Endometrial microvascular endothelial cells (primary cell): ENCODE results near the gene ITGBL1. TPM values are rescaled to one million over a fixed set of nuclear protein-coding genes. Genes with fewer than 3 reads are reported as not detected.
"Not testable (repeated sequence)": the region's sequence is repeated elsewhere in the genome, so short reads cannot be mapped to it uniquely, and the experiment has no call there.

Experiments used
- in situ Hi-C: cut with HindIII; loops from 2 replicates; pipeline ENCODE4 v1.10.0; 2017; ENCODE audit warnings: low sequenced_read_pairs, low pct_unique_long_range_greater_than_20kb; ENCODE audit errors: inconsistent ontology term
- total RNA-seq: library from RNA; depleted of rRNA; stranded (reverse); fragments of >200 nt; gene quantifications from one replicate; pipeline ENCODE4 v1.2.3, GENCODE V29; 2015; ENCODE audit errors: inconsistent ontology term

ITGBL1 gene
- total RNA-seq, 1 donor from 2014 or later = 11.1 TPM

DNA sequence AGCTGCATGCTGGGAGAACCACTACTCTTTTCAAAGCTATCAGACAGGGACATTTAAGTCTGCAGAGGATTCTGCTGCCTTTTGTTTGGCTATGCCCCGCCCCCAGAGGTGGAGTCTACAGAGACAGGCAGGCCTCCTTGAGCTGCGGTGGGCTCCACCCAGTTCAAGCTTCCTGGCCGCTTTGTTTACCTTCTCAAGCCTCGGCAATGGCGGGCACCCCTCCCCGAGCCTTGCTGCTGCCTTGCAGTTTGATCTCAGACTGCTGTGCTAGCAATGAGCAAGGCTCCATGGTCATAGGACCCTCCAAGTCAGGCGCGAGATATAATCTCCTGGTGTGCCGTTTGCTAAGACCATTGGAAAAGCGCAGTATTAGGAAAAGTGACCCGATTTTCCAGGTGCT lies 92.1 kb downstream of the ITGBL1 start:
- in situ Hi-C loops = not testable (repeated sequence)

DNA sequence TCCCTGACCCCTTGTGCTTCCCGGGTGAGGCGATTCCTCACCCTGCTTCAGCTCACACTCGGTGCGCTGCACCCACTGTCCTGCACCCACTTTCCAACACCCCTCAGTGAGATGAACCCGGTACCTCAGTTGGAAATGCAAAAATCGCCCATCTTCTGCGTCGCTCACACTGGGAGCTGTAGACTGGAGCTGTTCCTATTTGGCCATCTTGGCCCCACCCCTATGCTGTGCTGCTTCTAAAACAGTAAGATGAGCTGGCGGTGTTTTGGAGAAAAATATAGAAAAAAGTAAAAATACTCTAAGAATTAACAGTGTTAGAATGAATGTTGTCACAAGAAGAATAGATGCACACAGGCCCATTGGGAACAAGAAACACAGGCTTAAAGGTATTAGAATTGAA lies 92.5 kb downstream of the ITGBL1 start:
- in situ Hi-C loops = no loop called here

DNA sequence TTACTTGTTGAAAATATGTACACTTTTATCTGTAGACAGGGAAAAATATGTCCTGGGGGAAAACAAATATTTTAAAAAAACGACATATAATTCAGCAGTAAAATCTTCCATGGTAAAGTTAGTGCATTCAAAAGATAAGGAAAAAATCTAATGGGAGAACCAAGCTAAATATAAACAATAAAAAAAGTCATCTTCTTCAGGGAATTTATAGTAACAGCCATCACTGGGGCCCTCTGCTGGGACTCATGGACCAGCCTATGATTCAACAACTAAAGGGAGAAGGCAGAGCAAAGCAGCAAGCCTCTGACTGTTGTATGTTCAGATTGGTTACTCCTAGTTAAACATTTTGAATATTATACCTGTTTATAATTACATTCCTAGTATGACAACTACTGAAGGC lies 93.0 kb downstream of the ITGBL1 start:
- in situ Hi-C loops = no loop called here

DNA sequence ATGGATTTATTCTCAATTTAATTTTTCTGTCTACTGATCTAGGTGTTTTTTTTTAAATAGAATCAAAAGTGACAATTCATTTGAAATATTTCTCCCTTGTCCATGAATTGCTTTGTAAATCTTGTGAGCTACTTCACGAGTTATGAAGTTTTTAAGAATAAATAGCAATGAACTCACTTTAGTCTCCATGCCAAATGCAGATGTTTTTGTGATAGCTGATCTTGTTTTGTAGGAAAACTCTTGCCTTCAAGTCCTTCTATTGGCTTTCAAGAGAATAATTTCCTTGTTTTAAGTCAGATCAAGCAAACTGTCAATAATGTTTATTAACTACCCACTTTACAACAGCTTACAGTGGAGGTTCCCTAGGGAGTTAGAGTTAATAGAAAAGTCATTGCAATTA lies 99.8 kb downstream of the ITGBL1 start:
- in situ Hi-C loops = no loop called here

- in situ Hi-C loops = no loop called here
Measured at GRCh38 chr13:101552786-101553185, 100.3 kb downstream of the ITGBL1 start.

DNA sequence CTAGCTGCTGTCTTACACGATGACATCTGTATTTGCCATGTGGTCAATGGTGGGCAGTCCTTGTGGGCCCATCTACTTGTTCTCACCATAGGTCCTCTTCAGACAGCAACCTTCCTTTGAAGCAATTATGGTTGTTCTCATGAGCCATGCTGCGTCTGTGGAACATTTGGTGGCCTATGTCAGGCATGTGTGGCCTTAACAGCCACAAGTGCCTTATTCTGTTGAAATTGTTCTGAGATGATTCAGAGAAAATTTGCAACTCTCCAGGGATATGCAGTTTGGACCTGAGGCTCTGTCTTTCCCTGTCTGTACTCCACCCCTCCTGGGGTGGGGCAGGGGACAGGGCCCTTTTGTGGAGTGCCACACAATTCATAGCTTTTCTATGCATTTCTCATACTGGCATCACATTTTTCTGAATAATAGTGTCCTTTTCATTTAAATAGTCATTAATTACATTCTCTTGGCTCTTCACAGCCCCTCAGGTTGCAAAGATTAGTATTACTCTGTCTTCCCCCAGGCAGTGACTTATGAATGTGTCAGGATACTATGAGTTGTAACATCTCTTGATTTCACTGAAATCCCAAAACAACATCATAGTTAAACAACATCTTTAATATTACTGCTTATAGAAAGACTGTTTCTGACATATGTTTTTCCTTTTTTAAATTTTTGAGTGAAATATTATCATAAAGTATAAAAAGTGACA lies 102.1 kb downstream of the ITGBL1 start:
- in situ Hi-C loops = no loop called here

DNA sequence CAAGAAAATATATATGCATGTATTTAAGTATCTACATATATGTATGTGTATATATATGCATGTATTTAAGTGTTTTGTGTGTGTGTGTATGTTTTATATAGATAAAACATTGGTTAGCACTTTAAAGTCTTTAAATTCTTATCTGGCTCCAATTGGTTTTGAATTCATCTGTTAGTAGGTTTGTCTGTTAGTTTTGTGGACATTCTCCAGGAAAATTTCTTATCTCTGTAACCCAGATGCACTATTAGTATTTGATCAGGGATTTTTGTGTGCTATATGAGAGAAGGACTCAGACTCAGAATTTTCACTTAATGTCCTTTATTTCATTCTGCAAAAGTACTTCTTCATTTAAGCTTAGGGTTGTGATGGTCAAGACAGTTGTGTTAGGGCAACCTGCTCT lies 103.1 kb downstream of the ITGBL1 start:
- in situ Hi-C loops = no loop called here

DNA sequence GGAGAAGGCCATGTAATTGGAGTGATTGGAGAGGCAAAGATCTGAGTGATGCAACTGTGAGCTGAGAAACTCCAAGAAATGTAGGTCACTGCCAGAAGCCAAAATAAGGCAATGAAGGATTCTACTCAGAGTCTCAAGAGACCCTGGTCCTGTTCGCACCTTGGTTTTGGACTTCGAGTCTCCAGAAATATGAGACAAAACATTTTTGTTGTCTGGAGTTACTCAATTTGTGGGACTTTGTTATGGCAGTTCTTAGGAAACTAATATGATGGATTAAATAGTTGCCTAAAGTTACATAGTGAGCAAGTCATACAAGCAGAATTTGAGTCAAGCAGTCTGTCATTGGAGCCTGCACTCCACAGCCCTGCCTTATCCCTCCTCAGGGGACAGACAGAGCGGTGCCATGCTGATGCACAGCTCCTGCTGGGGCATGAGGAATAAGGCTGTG lies 104.2 kb downstream of the ITGBL1 start:
- in situ Hi-C loops = no loop called here

DNA sequence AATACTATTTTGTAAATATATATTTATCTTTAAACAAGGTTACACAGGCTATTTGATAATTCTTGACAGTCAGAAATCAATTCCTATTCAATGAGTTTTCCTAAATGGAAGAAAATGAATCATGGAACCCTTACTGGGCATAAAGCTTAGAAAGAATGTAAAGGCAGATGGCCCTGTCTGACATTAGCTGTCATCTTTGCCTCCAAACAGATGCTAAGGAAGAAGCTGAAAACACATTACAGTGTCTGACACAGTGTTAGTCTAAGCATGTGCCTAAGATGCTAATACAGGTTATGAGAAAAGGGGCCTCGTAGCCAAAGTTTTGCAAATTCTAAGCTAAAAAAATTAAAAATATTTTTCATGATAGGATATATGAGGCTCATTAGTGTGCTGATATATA lies 112.8 kb downstream of the ITGBL1 start:
- in situ Hi-C loops = no loop called here

GRCh38 chr13:101567841-101568240 lies 115.4 kb downstream of the ITGBL1 start:
- in situ Hi-C loops = no loop called here

GRCh38 chr13:101569807-101570206 lies 117.3 kb downstream of the ITGBL1 start:
- in situ Hi-C loops = no loop called here

DNA sequence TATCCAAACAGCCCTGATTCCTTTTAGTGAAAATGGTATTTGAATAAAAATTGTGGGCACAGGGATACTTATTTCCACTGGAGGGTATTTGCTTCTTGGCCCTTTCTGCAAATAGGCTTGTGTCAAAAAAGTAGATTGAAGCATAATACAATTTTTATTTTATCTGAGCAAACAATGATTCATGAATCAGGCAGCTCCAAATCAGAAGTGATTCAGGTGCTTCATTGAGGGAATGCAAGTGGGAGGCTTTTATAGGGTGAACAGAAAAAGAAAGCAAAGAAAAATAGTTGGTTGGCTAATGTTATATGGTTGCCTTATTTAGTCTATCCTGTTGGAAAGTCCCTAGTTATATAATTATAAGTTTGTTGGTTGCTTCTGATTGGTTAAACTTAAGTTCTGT lies 117.9 kb downstream of the ITGBL1 start:
- in situ Hi-C loops = no loop called here

DNA sequence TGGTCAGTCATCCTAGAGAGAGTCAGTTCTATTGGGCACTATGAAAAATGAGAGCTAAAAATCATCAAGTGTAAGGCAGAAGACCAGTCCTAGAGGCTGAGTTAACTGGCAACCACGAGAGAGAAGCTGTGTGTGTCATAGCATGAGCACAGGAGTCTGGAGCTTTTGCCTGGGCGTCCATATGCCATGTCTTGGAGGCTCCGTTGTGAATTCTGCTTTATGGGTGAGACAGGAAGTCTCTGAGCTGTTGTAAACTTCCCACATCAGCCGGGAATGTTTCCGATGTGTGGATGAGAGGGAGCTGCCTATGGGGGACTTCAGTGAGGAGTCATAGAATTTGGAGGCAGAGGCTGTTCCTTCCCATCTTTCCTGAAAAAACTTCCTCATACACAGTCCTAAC lies 120.0 kb downstream of the ITGBL1 start:
- in situ Hi-C loops = no loop called here

- in situ Hi-C loops = no loop called here
Measured at GRCh38 chr13:101575581-101575980, 123.1 kb downstream of the ITGBL1 start.

DNA sequence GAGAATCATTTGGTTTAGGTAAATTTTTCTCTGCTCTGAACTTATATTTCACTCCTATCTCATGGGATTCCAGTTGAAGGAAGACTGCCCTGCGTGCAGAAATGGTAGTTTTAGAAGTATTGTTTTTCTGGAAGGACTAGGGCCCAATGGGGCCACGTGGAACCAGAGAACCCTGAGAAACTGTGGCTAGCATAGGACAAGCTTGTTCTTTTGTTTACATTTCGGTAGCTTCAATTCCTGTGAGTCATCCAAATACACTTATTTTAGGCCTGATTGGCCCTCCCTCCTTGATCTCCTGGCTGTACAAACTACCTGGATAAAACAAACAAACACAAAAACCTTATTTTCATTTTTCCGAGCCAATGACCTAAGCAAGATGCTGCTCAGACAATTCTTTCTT lies 124.0 kb downstream of the ITGBL1 start:
- in situ Hi-C loops = no loop called here

DNA sequence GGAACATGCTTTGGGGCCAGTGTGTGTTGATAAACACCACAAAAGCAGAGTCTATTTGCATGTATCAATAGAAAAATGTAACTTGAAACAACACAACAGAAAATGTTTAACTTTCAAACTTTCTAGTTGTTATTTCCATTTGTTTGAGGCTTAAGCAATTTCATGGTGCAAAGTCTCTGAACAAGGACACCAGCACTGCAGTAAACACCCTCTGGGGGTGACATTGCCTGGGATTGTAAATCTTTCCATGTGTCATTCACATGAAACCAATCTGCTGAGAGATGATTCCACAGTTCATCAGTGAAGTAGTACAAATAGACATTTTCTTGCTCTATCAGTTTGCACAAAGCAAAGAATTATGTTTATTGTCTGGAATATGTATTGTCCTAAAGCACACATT lies 124.5 kb downstream of the ITGBL1 start:
- in situ Hi-C loops = no loop called here

DNA sequence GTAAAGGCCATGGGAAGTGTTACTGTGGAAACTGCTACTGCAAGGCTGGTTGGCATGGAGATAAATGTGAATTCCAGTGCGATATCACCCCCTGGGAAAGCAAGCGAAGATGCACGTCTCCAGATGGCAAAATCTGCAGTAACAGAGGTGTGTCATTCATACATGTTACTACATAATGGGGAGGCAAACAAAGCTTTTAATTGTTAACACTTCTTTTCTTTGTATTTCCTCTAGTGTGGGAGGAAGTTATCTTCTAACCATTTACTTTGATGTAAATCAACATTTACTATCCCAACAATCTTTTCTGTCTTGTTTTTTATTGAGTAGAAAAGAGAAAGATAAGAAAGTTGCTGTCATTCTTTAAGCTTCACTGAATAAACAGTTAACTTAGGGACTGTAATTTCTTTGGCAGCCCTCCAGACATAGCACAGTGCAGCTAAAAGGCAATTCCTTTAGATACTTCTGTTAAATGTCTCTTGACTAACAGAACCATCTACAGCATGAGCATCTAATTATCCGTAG lies 126.9 kb downstream of the ITGBL1 start:
- in situ Hi-C loops = no loop called here

- in situ Hi-C loops = no loop called here
Measured at GRCh38 chr13:101584331-101584730, 131.9 kb downstream of the ITGBL1 start.

GRCh38 chr13:101590479-101590878 lies 138.0 kb downstream of the ITGBL1 start:
- in situ Hi-C loops = no loop called here

DNA sequence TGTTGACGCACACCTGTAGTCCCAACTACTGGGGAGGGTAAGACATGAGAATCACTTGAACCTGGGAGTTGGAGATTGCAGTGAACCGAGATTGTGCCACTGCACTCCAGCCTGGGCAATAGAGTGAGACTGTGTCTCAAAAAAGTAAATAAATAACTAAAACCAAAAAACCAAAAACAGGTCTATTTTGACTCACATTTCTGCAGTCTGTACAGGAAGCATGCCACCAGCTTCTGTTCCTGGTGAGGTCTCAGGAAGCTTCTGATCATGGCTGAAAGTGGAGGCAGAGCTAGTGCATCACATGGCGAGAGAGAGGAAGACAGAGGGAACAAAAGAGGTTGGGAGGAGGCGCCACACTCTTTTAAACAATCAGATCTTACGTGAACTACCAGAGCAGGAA lies 142.5 kb downstream of the ITGBL1 start:
- in situ Hi-C loops = no loop called here

DNA sequence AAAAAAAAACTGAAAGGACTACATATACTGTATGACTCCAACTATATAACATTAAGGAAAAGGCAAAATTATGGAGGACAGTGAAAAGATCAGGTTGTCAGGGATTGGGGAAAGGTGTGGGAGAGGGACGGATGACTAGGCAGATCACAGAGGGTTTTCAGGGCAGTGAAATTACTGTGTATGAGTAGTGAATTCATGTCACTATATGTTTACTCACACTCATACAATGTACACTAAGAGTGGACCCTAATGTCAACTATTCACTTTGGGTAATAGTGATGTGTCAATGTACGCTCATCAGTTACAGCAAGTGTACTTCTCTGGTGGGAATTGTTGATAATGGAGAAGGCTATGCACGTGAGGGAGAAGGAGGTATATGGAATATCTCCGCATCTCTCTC lies 144.3 kb downstream of the ITGBL1 start:
- in situ Hi-C loops = no loop called here
